C1 segment of cervical spinal cord (tissue), 14 donors: Measurements from ENCODE around the gene NHERF1.

Source experiments
- DNase-seq, 14 donors: peaks; one replicate each; lab custom pipeline; 2025; lab: John Stamatoyannopoulos, UW

The NHERF1 gene

GRCh38 chr17:74748529-74749278, at the start of gene NHERF1:
Gene NHERF1 (plus strand): TSS chr17:74748628. CDS start chr17:74748847, 219 bp downstream.
- DNase-seq = peak in 13 of 14 donors; percentile 63 to 97 (median 90)

- no peak for DNase-seq
Observed at GRCh38 chr17:74699236-74699635, 49.2 kb upstream of the NHERF1 start.

- DNase-seq = no peak
Observed at GRCh38 chr17:74702116-74702871, 46.1 kb upstream of the NHERF1 start.

- DNase-seq = no peak
Observed at GRCh38 chr17:74703311-74703710, 45.1 kb upstream of the NHERF1 start.

- no peak for DNase-seq
Observed at GRCh38 chr17:74704544-74704943, 43.9 kb upstream of the NHERF1 start.

GRCh38 chr17:74711058-74711824, 37.2 kb upstream of the NHERF1 start:
- DNase-seq = no peak

- no peak for DNase-seq
Observed at GRCh38 chr17:74712301-74712700, 36.1 kb upstream of the NHERF1 start.

GRCh38 chr17:74712756-74713155, 35.7 kb upstream of the NHERF1 start, which contains the start of gene CD300LF:
Gene CD300LF (minus strand): TSS chr17:74712923. CDS start chr17:74712866, 57 bp downstream.
- peak in 6 of 14 donors; percentile 2 to 31 (median 20) for DNase-seq

- no peak for DNase-seq
Observed at GRCh38 chr17:74713171-74713755, 35.2 kb upstream of the NHERF1 start.

GRCh38 chr17:74715144-74715543, 33.3 kb upstream of the NHERF1 start:
- DNase-seq = no peak

GRCh38 chr17:74720506-74720905, 27.9 kb upstream of the NHERF1 start:
- no peak for DNase-seq

GRCh38 chr17:74722782-74723181, 25.6 kb upstream of the NHERF1 start:
- no peak for DNase-seq

GRCh38 chr17:74723891-74724290, 24.5 kb upstream of the NHERF1 start:
- no peak for DNase-seq

- no peak for DNase-seq
Observed at GRCh38 chr17:74725111-74725510, 23.3 kb upstream of the NHERF1 start.

- no peak for DNase-seq
Observed at GRCh38 chr17:74728033-74728701, 20.3 kb upstream of the NHERF1 start.

GRCh38 chr17:74728702-74729075, 19.7 kb upstream of the NHERF1 start:
- no peak for DNase-seq

GRCh38 chr17:74729368-74729767, 19.1 kb upstream of the NHERF1 start:
- DNase-seq = no peak

- no peak for DNase-seq
Observed at GRCh38 chr17:74729866-74730265, 18.6 kb upstream of the NHERF1 start.

GRCh38 chr17:74730491-74731346, 17.7 kb upstream of the NHERF1 start:
- DNase-seq = no peak

- no peak for DNase-seq
Observed at GRCh38 chr17:74731347-74731605, 17.2 kb upstream of the NHERF1 start.
